CD4-positive, alpha-beta T cell (primary cell): ENCODE measurements around the gene CDH20. TPM values are rescaled to one million over a fixed set of nuclear protein-coding genes. Genes with fewer than 3 reads are reported as not detected.

ENCODE experiments used
- ATAC-seq: fragments of 200-7000 bp; cut with Tn5 transposase; one replicate; pipeline ENCODE4 v1.10.0; 2022; ENCODE audit warnings: mild to moderate bottlenecking; ENCODE audit not compliant: poor library complexity
- CTCF ChIA-PET: fragments of 350-600 bp; sonication (Branson Sonifier 250); formaldehyde crosslinking; loops from one replicate; lab custom pipeline; 2021; ENCODE audit warnings: antibody characterized with exemption, inconsistent platforms; lab: Charles Lee
- POLR2A ChIA-PET: fragments of 350-600 bp; sonication (Branson Sonifier 250); formaldehyde crosslinking; loops from one replicate; lab custom pipeline; 2021; ENCODE audit warnings: antibody characterized with exemption, inconsistent platforms; lab: Charles Lee
- DNase-seq, 14 experiments: peaks; one replicate each; pipeline ENCODE4 v3.0.0-alpha.2; 2013 to 2020; ENCODE audit warnings: mixed read lengths in 2 of 14
- H3K27ac ChIP-seq, 2 donors: one replicate each; pipeline versions ENCODE4 v1.5.1 to v1.7.0; 2013; ENCODE audit warnings: low read length in 2 of 2, low read depth in 1 of 2, mild to moderate bottlenecking in 1 of 2
- H3K27me3 ChIP-seq, 2 experiments: 1 replicate in 1 of 2; 2 replicates in 1 of 2; pipeline versions ENCODE4 v1.6.1 to v1.7.0; 2013; ENCODE audit warnings: low read length in 2 of 2, control low read depth in 1 of 2, mild to moderate bottlenecking in 1 of 2, moderate library complexity in 1 of 2; ENCODE audit not compliant: insufficient read depth in 2 of 2, control insufficient read depth in 1 of 2
- H3K36me3 ChIP-seq: one replicate; pipeline ENCODE4 v1.6.1; 2013; ENCODE audit warnings: low read length, control low read depth; ENCODE audit not compliant: insufficient read depth
- H3K4me1 ChIP-seq: one replicate; pipeline ENCODE4 v1.6.1; 2013; ENCODE audit warnings: low read length, control low read depth; ENCODE audit not compliant: insufficient read depth
- H3K4me3 ChIP-seq: one replicate; pipeline ENCODE4 v1.5.1; 2013; ENCODE audit warnings: mild to moderate bottlenecking, low read length, moderate library complexity
- H3K9me3 ChIP-seq, 2 experiments: 1 replicate in 1 of 2; 2 replicates in 1 of 2; pipeline versions ENCODE4 v1.6.1 to v1.7.0; 2013; ENCODE audit warnings: low read length in 2 of 2, mild to moderate bottlenecking in 2 of 2, control low read depth in 1 of 2, moderate library complexity in 1 of 2; ENCODE audit not compliant: control insufficient read depth in 1 of 2, insufficient read depth in 1 of 2
- H3K27ac Mint-ChIP-seq: one replicate; pipeline ENCODE4 v1.8.0; 2020; ENCODE audit warnings: mixed read lengths
- H3K27me3 Mint-ChIP-seq: one replicate; pipeline ENCODE4 v1.8.0; 2021; ENCODE audit warnings: mixed read lengths
- H3K36me3 Mint-ChIP-seq: one replicate; pipeline ENCODE4 v1.8.0; 2021; ENCODE audit warnings: low read depth, mixed read lengths
- H3K4me1 Mint-ChIP-seq: one replicate; pipeline ENCODE4 v1.8.0; 2021; ENCODE audit warnings: low read depth, mixed read lengths
- H3K4me3 Mint-ChIP-seq: one replicate; pipeline ENCODE4 v1.8.0; 2020; ENCODE audit warnings: mild to moderate bottlenecking, mixed read lengths
- H3K9me3 Mint-ChIP-seq: one replicate; pipeline ENCODE4 v1.8.0; 2020; ENCODE audit warnings: mixed read lengths
- intact Hi-C, 2 experiments: fragments of 100-400 bp; cut with DNase I in 1 of 2; cut with micrococcal nuclease in 1 of 2; formaldehyde crosslinking; loops; one replicate each; pipeline versions ENCODE4 v1.15.1 to v1.9.0; 2023 to 2025; cut with DNase I, micrococcal nuclease
- total RNA-seq, 174 experiments: library from RNA in 2 of 174; stranded (reverse) in 2 of 174; gene quantifications; one replicate each; pipeline ENCODE4 v1.2.3 and lab custom pipeline; 2021 to 2026
- TF ChIP-seq, protein P1 (sequence below): fragments of 200-600 bp; IDR thresholded peaks from one replicate; pipeline ENCODE4 v1.8.0; 2022; ENCODE audit warnings: antibody characterized with exemption, mild to moderate bottlenecking

The CDH20 gene
- total RNA-seq, 2 experiments from 2014 or later: 0.16 to 0.39 TPM

DNA sequence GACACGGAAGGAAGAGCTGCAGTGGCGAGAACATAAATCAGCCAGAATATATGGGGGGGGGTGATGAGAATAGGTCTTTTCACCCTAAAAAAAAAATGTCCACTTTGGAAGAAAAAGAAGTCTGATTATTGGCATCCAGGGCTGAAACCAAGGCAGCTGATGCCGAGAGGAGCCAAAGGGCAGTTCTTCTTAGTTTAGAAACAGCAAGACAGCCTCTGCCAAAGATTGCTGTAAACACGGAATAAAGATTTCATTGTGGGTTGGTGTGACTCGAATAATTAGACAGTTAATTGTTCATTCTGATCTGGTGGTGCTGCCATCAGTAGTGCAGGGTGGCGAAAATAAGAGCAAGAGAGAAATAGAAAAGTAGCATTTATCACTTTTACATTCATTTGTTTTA, 3.5 kb downstream of the CDH20 start:
- Histone ChIP-seq H3K4me1 (no peaks in the 10 kb centered on the region), H3K27me3 (peaks cover 20 to 29% of the 10 kb centered on the region in 2 experiments), H3K4me3 (no peak overlapping the region), H3K27ac (no peak overlapping the region), H3K9me3 (peaks cover 0 to 21% of the 10 kb centered on the region in 2 experiments), H3K36me3 (no peaks in the 10 kb centered on the region)
- Mint-ChIP-seq H3K9me3 (no peaks in the 10 kb centered on the region), H3K36me3 (no peaks in the 10 kb centered on the region), H3K4me3 (no peak overlapping the region), H3K4me1 (no peaks in the 10 kb centered on the region), H3K27me3 (peaks cover 42% of the 10 kb centered on the region), H3K27ac (no peak overlapping the region)
- ChIA-PET POLR2A (no interaction called here), CTCF (no interaction called here)
- DNase-seq (no peak), ATAC-seq (no peak)
- intact Hi-C loops: no loop called here
- TF ChIP-seq, protein P1, sequence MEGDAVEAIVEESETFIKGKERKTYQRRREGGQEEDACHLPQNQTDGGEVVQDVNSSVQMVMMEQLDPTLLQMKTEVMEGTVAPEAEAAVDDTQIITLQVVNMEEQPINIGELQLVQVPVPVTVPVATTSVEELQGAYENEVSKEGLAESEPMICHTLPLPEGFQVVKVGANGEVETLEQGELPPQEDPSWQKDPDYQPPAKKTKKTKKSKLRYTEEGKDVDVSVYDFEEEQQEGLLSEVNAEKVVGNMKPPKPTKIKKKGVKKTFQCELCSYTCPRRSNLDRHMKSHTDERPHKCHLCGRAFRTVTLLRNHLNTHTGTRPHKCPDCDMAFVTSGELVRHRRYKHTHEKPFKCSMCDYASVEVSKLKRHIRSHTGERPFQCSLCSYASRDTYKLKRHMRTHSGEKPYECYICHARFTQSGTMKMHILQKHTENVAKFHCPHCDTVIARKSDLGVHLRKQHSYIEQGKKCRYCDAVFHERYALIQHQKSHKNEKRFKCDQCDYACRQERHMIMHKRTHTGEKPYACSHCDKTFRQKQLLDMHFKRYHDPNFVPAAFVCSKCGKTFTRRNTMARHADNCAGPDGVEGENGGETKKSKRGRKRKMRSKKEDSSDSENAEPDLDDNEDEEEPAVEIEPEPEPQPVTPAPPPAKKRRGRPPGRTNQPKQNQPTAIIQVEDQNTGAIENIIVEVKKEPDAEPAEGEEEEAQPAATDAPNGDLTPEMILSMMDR: no peak

DNA sequence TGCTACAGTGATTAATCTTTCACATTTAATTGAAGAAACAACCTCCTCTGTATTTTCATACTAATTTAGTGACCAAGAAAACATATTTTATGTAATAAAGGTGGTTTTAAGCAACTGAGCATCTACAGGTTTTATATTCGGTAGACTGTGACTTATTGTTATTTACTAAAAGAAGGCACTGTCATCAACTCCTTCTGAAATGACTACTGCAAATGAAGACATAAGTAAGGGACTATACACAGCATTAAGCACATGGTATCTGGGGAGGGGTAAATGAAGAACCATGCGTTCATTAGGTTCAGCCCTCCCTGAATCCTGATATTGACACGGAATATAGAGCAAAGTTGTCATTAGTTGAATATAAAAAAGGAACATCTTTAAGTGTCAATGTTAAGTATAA, 4.3 kb downstream of the CDH20 start:
- no peaks in the 10 kb centered on the region for H3K36me3 Mint-ChIP-seq
- Histone ChIP-seq H3K4me3 (no peak overlapping the region), H3K4me1 (no peaks in the 10 kb centered on the region), H3K36me3 (no peaks in the 10 kb centered on the region), H3K27ac (no peak overlapping the region), H3K27me3 (peaks cover 20 to 27% of the 10 kb centered on the region in 2 experiments), H3K9me3 (peaks cover 0 to 21% of the 10 kb centered on the region in 2 experiments)
- H3K4me3 Mint-ChIP-seq: no peak overlapping the region
- TF ChIP-seq, protein P1: no peak
- ChIA-PET CTCF (no interaction called here), POLR2A (no interaction called here)
- H3K27me3 Mint-ChIP-seq: peaks cover 35% of the 10 kb centered on the region
- H3K9me3 Mint-ChIP-seq: peaks cover 2% of the 10 kb centered on the region
- DNase-seq: no peak
- ATAC-seq: no peak
- no peaks in the 10 kb centered on the region for H3K4me1 Mint-ChIP-seq
- intact Hi-C loops: no loop called here
- H3K27ac Mint-ChIP-seq: no peak overlapping the region

DNA sequence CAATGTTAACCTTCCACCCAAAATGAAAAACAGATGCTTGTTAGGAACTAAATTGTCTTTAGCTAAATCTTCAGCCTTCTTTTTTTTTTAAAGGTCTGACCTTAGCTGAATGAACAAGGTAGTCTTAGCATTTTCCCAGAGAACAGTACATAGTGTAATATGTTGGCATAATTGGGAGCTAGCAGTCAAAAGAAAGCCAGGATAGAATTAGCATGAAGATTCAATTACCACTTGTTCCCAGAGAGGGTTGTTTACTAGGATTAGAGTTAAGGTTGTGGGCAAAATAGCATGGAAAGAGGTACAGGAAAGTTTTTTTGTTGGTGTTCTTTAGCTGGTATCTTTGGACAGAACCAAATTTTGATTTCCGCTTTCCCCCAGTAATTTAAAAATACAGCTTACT, 6.9 kb downstream of the CDH20 start:
- Histone ChIP-seq H3K27me3 (peaks cover 1 to 10% of the 10 kb centered on the region in 2 experiments), H3K9me3 (peaks cover 0 to 3% of the 10 kb centered on the region in 2 experiments), H3K27ac (no peak overlapping the region), H3K4me1 (no peaks in the 10 kb centered on the region), H3K4me3 (no peak overlapping the region), H3K36me3 (no peaks in the 10 kb centered on the region)
- Mint-ChIP-seq H3K27ac (no peak overlapping the region), H3K4me1 (no peaks in the 10 kb centered on the region), H3K27me3 (peaks cover 18% of the 10 kb centered on the region), H3K4me3 (no peak overlapping the region), H3K36me3 (no peaks in the 10 kb centered on the region), H3K9me3 (peaks cover 5% of the 10 kb centered on the region)
- POLR2A ChIA-PET: no interaction called here
- CTCF ChIA-PET: no interaction called here
- intact Hi-C loops: no loop called here
- TF ChIP-seq, protein P1: no peak
- no peak for DNase-seq
- no peak for ATAC-seq
